Measurements from ENCODE around the gene USP16.
"Not testable (repeated sequence)": the region's sequence is repeated elsewhere in the genome, so short reads cannot be mapped to it uniquely, and the experiment has no call there.

The USP16 gene

DNA sequence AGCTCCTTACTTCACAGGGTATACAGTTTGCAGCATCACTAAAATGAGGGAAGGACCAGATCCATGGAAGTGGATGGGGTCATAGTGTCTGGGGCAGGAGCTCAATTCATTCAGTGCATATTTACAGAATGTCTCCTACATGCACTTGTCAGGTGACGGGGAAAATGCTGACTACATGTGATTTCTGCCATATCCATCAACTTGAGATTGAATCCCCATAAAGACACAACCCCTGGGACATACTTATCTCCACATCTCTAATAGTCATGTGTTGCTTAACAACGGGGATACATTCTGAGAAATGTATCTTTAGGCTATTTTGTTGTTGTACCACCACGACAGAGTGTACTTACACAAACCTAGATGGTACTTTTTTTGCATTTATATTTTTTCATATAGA is 17.3 kb upstream of the USP16 start:
- TF ChIP-seq GABPA (IDR thresholded peaks at IDR 0.05; ENCODE audit: low read depth) (no peak), SPI1 (IDR thresholded peaks at IDR 0.05; ENCODE audit: borderline replicate concordance, low read depth) (no peak), CTCF (IDR thresholded peaks at IDR 0.05; ENCODE audit: insufficient read depth, low read length) (no peak), POLR2AphosphoS5 (IDR thresholded peaks at IDR 0.05; ENCODE audit: low read depth) (no peak), REST (IDR thresholded peaks at IDR 0.05; ENCODE audit: insufficient replicate concordance, low read depth) (no peak)
- no peak for DNase-seq (ENCODE audit: low read depth in 1 of 2, low spot score in 1 of 2)
- no peak overlapping the region for H3K27ac ChIP-seq (replicated peaks)
- H3K4me3 ChIP-seq (replicated peaks; ENCODE audit: insufficient read depth, low read length) = no peak overlapping the region
- no peaks in the 10 kb centered on the region for H3K27me3 ChIP-seq (ENCODE audit: insufficient read depth, poor library complexity, severe bottlenecking)

DNA sequence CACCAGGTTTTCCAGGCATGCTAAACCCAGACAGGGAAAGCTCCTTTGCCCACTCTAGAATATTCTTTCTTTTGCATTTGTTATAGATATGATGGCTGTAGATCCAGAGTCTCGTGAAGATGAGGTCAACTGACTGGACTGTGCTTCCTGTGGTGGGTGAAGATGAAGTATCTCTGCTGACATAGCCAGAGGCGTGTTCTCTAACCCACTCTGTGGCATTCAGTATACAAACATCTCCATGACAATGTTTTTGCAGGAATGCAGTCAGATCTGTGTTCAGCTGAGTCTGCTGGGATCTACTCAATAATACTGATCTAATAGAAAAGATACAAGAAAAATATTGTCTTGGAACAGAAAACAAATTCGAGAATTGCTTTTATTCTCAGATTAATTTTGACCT is 16.7 kb upstream of the USP16 start:
- H3K27ac ChIP-seq (replicated peaks) = no peak overlapping the region
- H3K4me3 ChIP-seq (replicated peaks; ENCODE audit: insufficient read depth, low read length) = no peak overlapping the region
- no peak for TF ChIP-seq GABPA (IDR thresholded peaks at IDR 0.05; ENCODE audit: low read depth)
- no peak for TF ChIP-seq REST (IDR thresholded peaks at IDR 0.05; ENCODE audit: insufficient replicate concordance, low read depth)
- no peak for DNase-seq (ENCODE audit: low read depth in 1 of 2, low spot score in 1 of 2)
- H3K27me3 ChIP-seq (ENCODE audit: insufficient read depth, poor library complexity, severe bottlenecking) = no peaks in the 10 kb centered on the region

DNA sequence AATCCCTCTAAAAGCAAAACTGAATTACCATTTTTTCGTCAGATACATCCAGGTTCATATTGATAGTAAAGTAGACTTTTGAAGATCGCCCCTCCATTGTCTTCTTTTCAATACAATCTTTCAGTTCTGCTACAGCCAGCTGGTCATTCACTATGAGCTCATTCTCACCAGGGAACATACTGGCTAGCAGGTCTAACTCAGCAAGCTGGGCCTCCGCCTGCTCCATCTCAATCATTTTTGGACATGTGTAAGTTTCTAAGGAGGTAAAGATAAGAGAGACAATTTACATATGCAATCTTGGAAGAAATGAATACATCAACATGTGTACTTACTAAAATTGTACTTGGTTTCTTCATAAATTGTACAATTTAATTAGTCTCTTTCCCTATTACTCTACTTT is 16.1 kb upstream of the USP16 start:
- no peak for TF ChIP-seq REST (IDR thresholded peaks at IDR 0.05; ENCODE audit: insufficient replicate concordance, low read depth)
- TF ChIP-seq POLR2AphosphoS5 (IDR thresholded peaks at IDR 0.05; ENCODE audit: low read depth) = no peak
- no peak for TF ChIP-seq SPI1 (IDR thresholded peaks at IDR 0.05; ENCODE audit: borderline replicate concordance, low read depth)
- no peak for TF ChIP-seq CTCF (IDR thresholded peaks at IDR 0.05; ENCODE audit: insufficient read depth, low read length)
- no peak for TF ChIP-seq GABPA (IDR thresholded peaks at IDR 0.05; ENCODE audit: low read depth)

DNA sequence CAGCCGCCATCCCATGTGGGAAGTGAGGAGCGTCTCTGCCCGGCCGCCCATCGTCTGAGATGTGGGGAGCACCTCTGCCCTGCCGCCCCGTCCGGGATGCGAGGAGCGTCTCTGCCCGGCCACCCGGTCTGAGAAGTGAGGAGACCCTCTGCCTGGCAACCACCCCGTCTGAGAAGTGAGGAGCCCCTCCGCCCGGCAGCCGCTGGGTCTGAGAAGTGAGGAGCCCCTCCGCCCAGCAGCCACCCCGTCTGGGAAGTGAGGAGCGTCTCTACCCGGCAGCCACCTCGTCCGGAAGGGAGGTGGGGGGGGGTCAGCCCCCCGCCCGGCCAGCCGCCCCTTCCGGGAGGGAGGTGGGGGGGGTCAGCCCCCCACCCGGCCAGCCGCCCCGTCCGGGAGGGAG is 13.2 kb upstream of the USP16 start:
- not testable (repeated sequence) for H3K4me3 ChIP-seq (replicated peaks; ENCODE audit: insufficient read depth, low read length); DNase-seq (ENCODE audit: low read depth in 1 of 2, low spot score in 1 of 2); H3K27me3 ChIP-seq (ENCODE audit: insufficient read depth, poor library complexity, severe bottlenecking); H3K27ac ChIP-seq (replicated peaks)

More for the DNA sequence above, 16.1 kb upstream of the USP16 start:
- no peak for DNase-seq (ENCODE audit: low read depth in 1 of 2, low spot score in 1 of 2)
- Histone ChIP-seq H3K27ac (replicated peaks) (no peak overlapping the region), H3K27me3 (ENCODE audit: insufficient read depth, poor library complexity, severe bottlenecking) (no peaks in the 10 kb centered on the region), H3K4me3 (replicated peaks; ENCODE audit: insufficient read depth, low read length) (no peak overlapping the region)

All from HL-60 (cell line).